HepG2 (cell line): Measurements from ENCODE around the gene USP25. TPM values are rescaled to one million over a fixed set of nuclear protein-coding genes. Genes with fewer than 3 reads are reported as not detected.

Experiments
- ATAC-seq: fragments of 200-7000 bp; cut with Tn5 transposase; 3 replicates; pipeline ENCODE4 v1.9.1; 2020; ENCODE audit warnings: mild to moderate bottlenecking, moderate library complexity
- BruUV-seq: library from RNA; stranded (reverse); fragments of 400-500 nt; replicated peaks from 2 replicates; lab custom pipeline; 2021; lab: Mats Ljungman, UMichigan
- CTCF ChIA-PET: fragments of 300-600 bp; formaldehyde crosslinking; extraction: SDS; loops from one replicate; lab custom pipeline; 2021; ENCODE audit warnings: low total read pairs, inconsistent platforms, low intra/inter-chr PET ratio; lab: Yijun Ruan, JAX
- POLR2A ChIA-PET: fragments of 350-600 bp; sonication (Branson Sonifier 250); formaldehyde crosslinking; loops from one replicate; lab custom pipeline; 2020; ENCODE audit warnings: antibody characterized with exemption, inconsistent platforms; lab: Yijun Ruan, JAX
- DNase-seq: peaks from one replicate; pipeline ENCODE4 v3.0.0-alpha.2; 2015; ENCODE audit warnings: low spot score
- FAIRE-seq: peaks from 3 replicates; lab custom pipeline; 2011; peaks lifted over from hg19 to GRCh38; lab: Jason Lieb, UNC
- H2AFZ ChIP-seq: one replicate; pipeline ENCODE4 v1.6.1; 2011; ENCODE audit warnings: low read length, inconsistent platforms
- H3K27ac ChIP-seq: fragments of 300-600 bp; 3 replicates; pipeline ENCODE4 v1.8.0; 2011; ENCODE audit warnings: mixed run types, mild to moderate bottlenecking, mixed read lengths, low read length, inconsistent platforms; ENCODE audit not compliant: insufficient read depth; ENCODE audit errors: extremely low read length
- H3K27me3 ChIP-seq, 2 experiments: fragments of 200-600 bp in 1 of 2; 2 replicates in 1 of 2; 3 replicates in 1 of 2; pipeline versions ENCODE4 v1.6.0 to v1.8.0; 2011; ENCODE audit warnings: low read length in 2 of 2, mild to moderate bottlenecking in 2 of 2, moderate library complexity in 2 of 2, inconsistent platforms in 1 of 2; ENCODE audit not compliant: insufficient read depth in 2 of 2, control insufficient read depth in 1 of 2
- H3K36me3 ChIP-seq, 2 experiments: fragments of 200-600 bp in 1 of 2; replicated peaks in 1 of 2; 2 replicates in 1 of 2; 3 replicates in 1 of 2; pipeline versions ENCODE4 v1.5.1 to v1.8.0; 2011; ENCODE audit warnings: low read length in 2 of 2, inconsistent platforms in 1 of 2; ENCODE audit not compliant: insufficient read depth in 2 of 2, control insufficient read depth in 1 of 2
- H3K4me1 ChIP-seq: 2 replicates; pipeline ENCODE4 v1.5.1; 2012; ENCODE audit warnings: low read length, inconsistent platforms; ENCODE audit not compliant: insufficient read depth
- H3K4me2 ChIP-seq: 2 replicates; pipeline ENCODE4 v1.6.0; 2011; ENCODE audit warnings: low read depth, low read length, inconsistent platforms
- H3K4me3 ChIP-seq, 3 experiments: fragments of 200-600 bp in 1 of 3; sonication (generic), shearing (Covaris generic) in 1 of 3; replicated peaks in 1 of 3; 2 replicates each; pipeline ENCODE4 v1.5.1; 2011 to 2016; ENCODE audit warnings: low read length in 3 of 3, inconsistent platforms in 2 of 3, low read depth in 2 of 3, mild to moderate bottlenecking in 2 of 3, control low read depth in 1 of 3, mixed read lengths in 1 of 3; ENCODE audit not compliant: insufficient read depth in 1 of 3
- H3K79me2 ChIP-seq: one replicate; pipeline ENCODE4 v1.6.1; 2011; ENCODE audit warnings: low read length, inconsistent platforms; ENCODE audit not compliant: insufficient read depth
- H3K9ac ChIP-seq: 2 replicates; pipeline ENCODE4 v1.6.0; 2011; ENCODE audit warnings: mild to moderate bottlenecking, low read depth, low read length, inconsistent platforms; ENCODE audit not compliant: insufficient read depth
- H3K9me3 ChIP-seq: 2 replicates; pipeline ENCODE4 v1.5.1; 2012; ENCODE audit warnings: mild to moderate bottlenecking, low read length
- H4K20me1 ChIP-seq: 2 replicates; pipeline ENCODE4 v1.6.0; 2011; ENCODE audit warnings: inconsistent platforms, mild to moderate bottlenecking, low read length, moderate library complexity; ENCODE audit not compliant: insufficient read depth
- ARID4A ChIP-seq: sonication (generic); formaldehyde crosslinking; IDR thresholded peaks from 2 replicates; pipeline ENCODE4 v1.5.0; 2020; ENCODE audit warnings: mild to moderate bottlenecking, missing genetic modification reagents, borderline replicate concordance
- SRY ChIP-seq: sonication (generic); formaldehyde crosslinking; IDR thresholded peaks from 2 replicates; pipeline ENCODE4 v1.8.0; 2022; ENCODE audit warnings: mild to moderate bottlenecking, missing genetic modification reagents
- ZNF839 ChIP-seq: sonication (generic); formaldehyde crosslinking; IDR thresholded peaks from 2 replicates; pipeline ENCODE4 v1.4.0; 2020; ENCODE audit warnings: missing genetic modification reagents, mild to moderate bottlenecking, borderline replicate concordance
- in situ Hi-C: cut with HindIII; loops from 2 replicates; pipeline ENCODE4 v1.10.0; 2017; ENCODE audit warnings: low pct_unique_long_range_greater_than_20kb; ENCODE audit not compliant: extremely low pct_ligation_motif_present
- intact Hi-C: fragments of 100-400 bp; cut with micrococcal nuclease; formaldehyde crosslinking; loops from one replicate; pipeline ENCODE4 v1.10.0; 2022; ENCODE audit not compliant: unreplicated experiment
- polyA plus RNA-seq, 8 experiments: library from polyadenylated mRNA; depleted of rRNA in 3 of 8; stranded (reverse) in 7 of 8; unstranded in 1 of 8; fragments of >200 nt; fragmentation: Illumina TruSeq in 4 of 8; extraction: Trizol in 4 of 8; gene quantifications; 2 replicates each; pipeline versions ENCODE4 v1.2.1 to v1.2.3, GENCODE V29; 2011 to 2016; ENCODE audit warnings: low read depth in 4 of 8, missing spikeins in 1 of 8, mixed read lengths in 1 of 8; ENCODE audit not compliant: insufficient read depth in 1 of 8
- total RNA-seq, 5 experiments: library from RNA; depleted of rRNA; stranded (reverse); fragments of >200 nt; fragmentation: Illumina TruSeq; extraction: Trizol; gene quantifications; 2 replicates each; pipeline ENCODE4 v1.2.3, GENCODE V29; 2016; ENCODE audit warnings: low read depth in 1 of 5
- TF ChIP-seq, protein P1 (sequence below): sonication (generic); formaldehyde crosslinking; IDR thresholded peaks from 2 replicates; pipeline ENCODE4 v1.8.1; 2023; ENCODE audit warnings: mild to moderate bottlenecking, missing genetic modification reagents

The USP25 gene
- total and polyA plus RNA-seq, 2 of the 13 experiments (the other 11 are each of a cell fraction or from before 2014, with no cell fraction given) = 12.4 to 26.3 TPM

- Histone ChIP-seq H3K4me3 (no peak overlapping the region), H3K9ac (no peak overlapping the region), H4K20me1 (no peaks in the 10 kb centered on the region), H3K79me2 (no peaks in the 10 kb centered on the region), H3K27ac (no peak overlapping the region), H2AFZ (no peak overlapping the region), H3K36me3 (no peaks in the 10 kb centered on the region), H3K4me2 (no peak overlapping the region), H3K27me3 (no peaks in the 10 kb centered on the region), H3K9me3 (no peaks in the 10 kb centered on the region), H3K4me1 (no peaks in the 10 kb centered on the region)
- FAIRE-seq (no peak), DNase-seq (no peak), ATAC-seq (no peak)
- intact Hi-C loops (no loop called here), in situ Hi-C loops (no loop called here)
- TF ChIP-seq ZNF839 (no peak), SRY (CRISPR knock-in tag) (no peak), ARID4A (CRISPR knock-in tag) (no peak)
- TF ChIP-seq, protein P1, sequence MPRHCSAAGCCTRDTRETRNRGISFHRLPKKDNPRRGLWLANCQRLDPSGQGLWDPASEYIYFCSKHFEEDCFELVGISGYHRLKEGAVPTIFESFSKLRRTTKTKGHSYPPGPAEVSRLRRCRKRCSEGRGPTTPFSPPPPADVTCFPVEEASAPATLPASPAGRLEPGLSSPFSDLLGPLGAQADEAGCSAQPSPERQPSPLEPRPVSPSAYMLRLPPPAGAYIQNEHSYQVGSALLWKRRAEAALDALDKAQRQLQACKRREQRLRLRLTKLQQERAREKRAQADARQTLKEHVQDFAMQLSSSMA (CRISPR knock-in tag) = no peak
- CTCF ChIA-PET = no interaction called here
- POLR2A ChIA-PET = no interaction called here
- no TSS peak for BruUV-seq
These were observed 130.8 kb downstream of the USP25 start for GRCh38 chr21:15860541-15860940.
